SU-DHL-6 (cell line): ENCODE measurements around the gene TACC3.

Experiments used
- H2AFZ ChIP-seq: fragments of 200-600 bp; sonication (generic); 2 replicates; pipeline ENCODE4 v1.6.1; 2014; ENCODE audit warnings: low read depth, mild to moderate bottlenecking, moderate library complexity, mixed read lengths, antibody characterized with exemption, low read length; ENCODE audit not compliant: severe bottlenecking
- H3F3A ChIP-seq: fragments of 200-600 bp; shearing (Covaris generic); 2 replicates; pipeline ENCODE4 v1.6.0; 2016; ENCODE audit warnings: antibody characterized with exemption, mild to moderate bottlenecking; ENCODE audit not compliant: insufficient read depth
- H3K27ac ChIP-seq: fragments of 200-600 bp; sonication (generic); 2 replicates; pipeline ENCODE4 v1.5.1; 2016; ENCODE audit warnings: low read depth, mild to moderate bottlenecking, low read length, moderate library complexity, mixed read lengths
- H3K27me3 ChIP-seq: fragments of 200-600 bp; sonication (generic), shearing (Covaris generic); 2 replicates; pipeline ENCODE4 v1.6.0; 2014; ENCODE audit warnings: mild to moderate bottlenecking, low read length
- H3K36me3 ChIP-seq: fragments of 200-600 bp; sonication (generic); 2 replicates; pipeline ENCODE4 v1.6.1; 2014; ENCODE audit warnings: mild to moderate bottlenecking, low read length, mixed read lengths
- H3K4me2 ChIP-seq: fragments of 300-600, 200-600 bp; shearing (Covaris generic), sonication (generic); 2 replicates; pipeline ENCODE4 v1.6.0; 2014; ENCODE audit warnings: low read length, low read depth, mild to moderate bottlenecking; ENCODE audit not compliant: poor library complexity, severe bottlenecking
- H3K4me3 ChIP-seq: fragments of 200-600 bp; sonication (generic); 2 replicates; pipeline ENCODE4 v1.5.1; 2014; ENCODE audit warnings: antibody characterized with exemption, low read length, mild to moderate bottlenecking, mixed read lengths; ENCODE audit not compliant: insufficient read depth, poor library complexity, severe bottlenecking
- H3K79me2 ChIP-seq: fragments of 200-600 bp; sonication (generic); 2 replicates; pipeline ENCODE4 v1.6.1; 2014; ENCODE audit warnings: mild to moderate bottlenecking, low read length, moderate library complexity; ENCODE audit not compliant: insufficient read depth
- H3K9ac ChIP-seq: fragments of 200-600 bp; sonication (generic); 2 replicates; pipeline ENCODE4 v1.7.0; 2014; ENCODE audit warnings: mild to moderate bottlenecking, low read length
- H3K9me2 ChIP-seq: fragments of 200-600 bp; sonication (generic); replicated peaks from 2 replicates; pipeline ENCODE4 v1.6.1; 2014; ENCODE audit warnings: low read length; ENCODE audit not compliant: insufficient read depth
- H3K9me3 ChIP-seq: fragments of 200-600 bp; sonication (generic); 2 replicates; pipeline ENCODE4 v1.6.1; 2014; ENCODE audit warnings: low read length, mixed read lengths; ENCODE audit not compliant: insufficient read depth
- H4K20me1 ChIP-seq: fragments of 200-600 bp; sonication (generic); 2 replicates; pipeline ENCODE4 v1.6.1; 2014; ENCODE audit warnings: low read depth, mild to moderate bottlenecking, antibody characterized with exemption, low read length, moderate library complexity, mixed read lengths
- EZH2phosphoT487 ChIP-seq: fragments of 200-600 bp; sonication (generic), shearing (Covaris generic); conservative IDR thresholded peaks from 2 replicates; pipeline ENCODE4 v1.6.1; 2018; ENCODE audit warnings: mild to moderate bottlenecking, antibody characterized with exemption, low read length, moderate library complexity, mixed read lengths
- TF ChIP-seq, protein P1 (sequence below): fragments of 200-600 bp; sonication (generic); IDR thresholded peaks from one replicate; pipeline ENCODE4 v1.5.1; 2017; ENCODE audit warnings: antibody characterized with exemption, mild to moderate bottlenecking, low read length, moderate library complexity; ENCODE audit not compliant: insufficient read depth, poor library complexity, severe bottlenecking

Gene TACC3

DNA sequence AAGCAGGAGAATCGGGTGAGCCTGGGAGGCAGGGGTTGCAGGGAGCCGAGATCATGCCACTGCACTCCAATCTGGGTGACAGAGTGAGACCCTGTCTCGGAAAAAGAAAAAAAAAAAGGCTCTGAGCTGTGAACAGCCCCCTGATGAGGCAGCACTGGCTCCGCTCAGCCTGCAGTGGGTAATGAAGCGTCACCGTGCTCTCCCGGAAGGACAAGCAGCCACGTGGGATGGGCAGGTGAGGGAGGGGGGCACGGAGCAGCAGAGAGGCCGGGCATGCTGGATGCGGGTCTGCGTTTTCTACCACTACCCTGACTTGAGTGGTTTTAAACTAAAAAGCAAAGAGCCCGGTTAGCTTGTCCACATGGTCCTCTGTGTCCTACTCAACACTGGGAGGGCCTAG is 15.5 kb downstream of the TACC3 start:
- Histone ChIP-seq H2AFZ (no peak overlapping the region), H3K27me3 (no peaks in the 10 kb centered on the region), H4K20me1 (peaks cover 3% of the 10 kb centered on the region; the same call in 1 of the 2 replicates), H3K9me2 (no peaks in the 10 kb centered on the region), H3K4me3 (no peak overlapping the region), H3K36me3 (peaks cover 63% of the 10 kb centered on the region), H3K79me2 (peaks cover 9% of the 10 kb centered on the region; the same call in 1 of the 2 replicates), H3K9me3 (peaks cover 8% of the 10 kb centered on the region; the same call in 1 of the 2 replicates), H3K4me2 (no peak overlapping the region), H3K27ac (no peak overlapping the region), H3K9ac (no peak overlapping the region), H3F3A (no peaks in the 10 kb centered on the region)
- TF ChIP-seq, protein P1, sequence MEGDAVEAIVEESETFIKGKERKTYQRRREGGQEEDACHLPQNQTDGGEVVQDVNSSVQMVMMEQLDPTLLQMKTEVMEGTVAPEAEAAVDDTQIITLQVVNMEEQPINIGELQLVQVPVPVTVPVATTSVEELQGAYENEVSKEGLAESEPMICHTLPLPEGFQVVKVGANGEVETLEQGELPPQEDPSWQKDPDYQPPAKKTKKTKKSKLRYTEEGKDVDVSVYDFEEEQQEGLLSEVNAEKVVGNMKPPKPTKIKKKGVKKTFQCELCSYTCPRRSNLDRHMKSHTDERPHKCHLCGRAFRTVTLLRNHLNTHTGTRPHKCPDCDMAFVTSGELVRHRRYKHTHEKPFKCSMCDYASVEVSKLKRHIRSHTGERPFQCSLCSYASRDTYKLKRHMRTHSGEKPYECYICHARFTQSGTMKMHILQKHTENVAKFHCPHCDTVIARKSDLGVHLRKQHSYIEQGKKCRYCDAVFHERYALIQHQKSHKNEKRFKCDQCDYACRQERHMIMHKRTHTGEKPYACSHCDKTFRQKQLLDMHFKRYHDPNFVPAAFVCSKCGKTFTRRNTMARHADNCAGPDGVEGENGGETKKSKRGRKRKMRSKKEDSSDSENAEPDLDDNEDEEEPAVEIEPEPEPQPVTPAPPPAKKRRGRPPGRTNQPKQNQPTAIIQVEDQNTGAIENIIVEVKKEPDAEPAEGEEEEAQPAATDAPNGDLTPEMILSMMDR: no peak
- no peak for TF ChIP-seq EZH2phosphoT487

DNA sequence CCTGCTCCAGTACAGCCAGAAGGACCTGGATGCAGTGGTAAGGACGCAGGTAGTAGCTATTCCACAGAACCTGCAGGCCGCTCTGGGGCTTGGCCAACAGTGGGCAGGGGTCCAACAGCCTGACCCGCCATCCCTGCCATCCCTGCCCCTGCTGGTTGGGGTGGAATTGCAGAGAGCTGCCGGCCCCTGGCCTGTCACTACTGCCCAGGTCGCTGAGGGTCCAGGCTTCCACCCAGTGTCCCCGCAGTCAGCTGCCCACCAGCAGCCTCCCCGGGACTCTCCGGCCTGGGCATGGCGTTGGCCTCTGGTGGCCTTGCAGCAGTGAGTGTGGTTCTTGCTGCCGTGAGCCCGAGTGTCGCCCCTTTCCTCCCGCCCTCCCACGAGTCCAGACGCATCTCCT is 16.3 kb downstream of the TACC3 start:
- Histone ChIP-seq H3K36me3 (peaks cover 57% of the 10 kb centered on the region), H3K4me2 (no peak overlapping the region), H3F3A (0 out of 2 replicates have a peak, but pooled peaks cover 5% of the 10 kb centered on the region), H3K9me2 (no peaks in the 10 kb centered on the region), H3K27me3 (no peaks in the 10 kb centered on the region), H4K20me1 (peaks cover under 1% of the 10 kb centered on the region; the same call in 1 of the 2 replicates), H3K9ac (no peak overlapping the region), H3K27ac (no peak overlapping the region), H2AFZ (no peak overlapping the region), H3K9me3 (peaks cover 8% of the 10 kb centered on the region; the same call in 1 of the 2 replicates), H3K79me2 (peaks cover 3% of the 10 kb centered on the region; the same call in 1 of the 2 replicates), H3K4me3 (no peak overlapping the region)
- TF ChIP-seq, protein P1: no peak
- TF ChIP-seq EZH2phosphoT487: no peak

DNA sequence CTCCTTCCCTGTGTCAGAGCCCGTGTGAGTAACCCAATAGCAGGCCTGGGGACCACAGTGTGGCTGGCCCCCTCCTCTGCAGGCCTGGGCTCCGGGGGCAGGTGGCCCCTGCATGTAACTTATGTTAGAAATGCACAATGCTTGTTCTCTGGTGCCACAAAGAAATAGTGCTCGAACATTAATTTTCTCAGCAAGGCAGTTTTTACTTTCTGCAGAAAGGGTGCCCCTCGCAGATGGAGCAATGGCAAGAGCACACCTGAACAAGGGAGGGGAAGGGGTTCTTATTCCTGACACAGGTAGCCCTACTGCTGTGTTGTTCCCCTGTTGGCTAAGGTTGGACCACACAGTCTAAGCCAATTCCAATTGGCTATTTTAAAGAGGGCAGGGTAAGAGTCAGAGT is 17.1 kb downstream of the TACC3 start:
- Histone ChIP-seq H3F3A (0 out of 2 replicates have a peak, but pooled peaks cover 5% of the 10 kb centered on the region), H3K27me3 (no peaks in the 10 kb centered on the region), H3K9me2 (no peaks in the 10 kb centered on the region), H3K27ac (no peak overlapping the region), H3K4me3 (no peak overlapping the region), H3K9me3 (peaks cover 8% of the 10 kb centered on the region; the same call in 1 of the 2 replicates), H3K79me2 (no peaks in the 10 kb centered on the region; the same call in 1 of the 2 replicates), H3K9ac (no peak overlapping the region), H3K36me3 (peaks cover 50% of the 10 kb centered on the region), H3K4me2 (no peak overlapping the region), H4K20me1 (no peaks in the 10 kb centered on the region), H2AFZ (no peak overlapping the region)
- no peak for TF ChIP-seq EZH2phosphoT487
- TF ChIP-seq, protein P1: no peak
